Keratinocyte (primary cell): ENCODE measurements around the gene EBF3. TPM values are rescaled to one million over a fixed set of nuclear protein-coding genes. Genes with fewer than 3 reads are reported as not detected.

Source experiments
- DNase-seq: peaks from one replicate; pipeline ENCODE4 v3.0.0-alpha.2; 2011; ENCODE audit warnings: low read depth, missing footprints, low spot score
- FAIRE-seq: peaks from 2 replicates; lab custom pipeline; 2011; peaks lifted over from hg19 to GRCh38; lab: Jason Lieb, UNC
- H2AFZ ChIP-seq: 2 replicates; pipeline ENCODE4 v1.6.0; 2012; ENCODE audit warnings: low read length, control low read depth, inconsistent platforms; ENCODE audit not compliant: control insufficient read depth
- H3K27ac ChIP-seq: 2 replicates; pipeline ENCODE4 v1.5.1; 2011; ENCODE audit warnings: low read length; ENCODE audit not compliant: control insufficient read depth, insufficient read depth
- H3K27me3 ChIP-seq: 3 replicates; pipeline ENCODE4 v1.6.0; 2011; ENCODE audit warnings: low read length; ENCODE audit not compliant: control insufficient read depth, insufficient read depth; ENCODE audit errors: extremely low read depth
- H3K36me3 ChIP-seq, 2 experiments: 2 replicates in 1 of 2; 3 replicates in 1 of 2; pipeline ENCODE4 v1.5.1; 2011; ENCODE audit warnings: low read length in 2 of 2, mild to moderate bottlenecking in 1 of 2; ENCODE audit not compliant: control insufficient read depth in 2 of 2, insufficient read depth in 2 of 2; ENCODE audit errors: extremely low read depth in 1 of 2
- H3K4me1 ChIP-seq: 3 replicates; pipeline ENCODE4 v1.5.1; 2011; ENCODE audit warnings: low read length; ENCODE audit not compliant: control insufficient read depth, insufficient read depth; ENCODE audit errors: extremely low read depth
- H3K4me2 ChIP-seq: 3 replicates; pipeline ENCODE4 v1.6.0; 2011; ENCODE audit warnings: low read depth, low read length; ENCODE audit not compliant: control insufficient read depth, insufficient read depth; ENCODE audit errors: extremely low read depth
- H3K4me3 ChIP-seq, 3 experiments: fragments of 200-600 bp in 1 of 3; sonication (generic) in 1 of 3; 2 replicates in 2 of 3; 3 replicates in 1 of 3; pipeline ENCODE4 v1.5.1; 2011 to 2016; ENCODE audit warnings: low read length in 3 of 3, mild to moderate bottlenecking in 3 of 3, control low read depth in 2 of 3, inconsistent platforms in 1 of 3, low read depth in 1 of 3, mixed read lengths in 1 of 3, mixed run types in 1 of 3, moderate library complexity in 1 of 3; ENCODE audit not compliant: control insufficient read depth in 2 of 3, insufficient read depth in 2 of 3; ENCODE audit errors: extremely low read depth in 1 of 3
- H3K79me2 ChIP-seq: 2 replicates; pipeline ENCODE4 v1.6.0; 2012; ENCODE audit warnings: low read length; ENCODE audit not compliant: control insufficient read depth, insufficient read depth
- H3K9ac ChIP-seq: 3 replicates; pipeline ENCODE4 v1.6.0; 2011; ENCODE audit warnings: low read length; ENCODE audit not compliant: control insufficient read depth, insufficient read depth; ENCODE audit errors: extremely low read depth
- H3K9me1 ChIP-seq: 3 replicates; pipeline ENCODE4 v1.6.0; 2011; ENCODE audit warnings: low read length; ENCODE audit not compliant: control insufficient read depth, insufficient read depth; ENCODE audit errors: extremely low read depth
- H3K9me3 ChIP-seq: 2 replicates; pipeline ENCODE4 v1.5.1; 2012; ENCODE audit warnings: low read depth, low read length; ENCODE audit not compliant: control insufficient read depth
- H4K20me1 ChIP-seq: 3 replicates; pipeline ENCODE4 v1.6.0; 2011; ENCODE audit warnings: low read length; ENCODE audit not compliant: control insufficient read depth, insufficient read depth; ENCODE audit errors: extremely low read depth
- CTCF ChIP-seq, 3 experiments: IDR thresholded peaks in 1 of 3; conservative IDR thresholded peaks in 1 of 3; optimal IDR thresholded peaks in 1 of 3; 2 replicates in 2 of 3; 3 replicates in 1 of 3; pipeline versions ENCODE3 to v1.5.1; 2011; ENCODE audit warnings: low read length in 3 of 3, mild to moderate bottlenecking in 3 of 3, moderate library complexity in 2 of 3, control low read depth in 1 of 3, inconsistent platforms in 1 of 3; ENCODE audit not compliant: insufficient read depth in 2 of 3; ENCODE audit errors: extremely low read depth in 1 of 3
- EZH2 ChIP-seq: IDR thresholded peaks from one replicate; pipeline ENCODE4 v1.6.1; 2012; ENCODE audit warnings: inconsistent platforms, mild to moderate bottlenecking, low read length, moderate library complexity
- dilution Hi-C: fragments of 300-500 bp; cut with MboI; formaldehyde crosslinking; loops from one replicate; pipeline ENCODE4 v1.7.0; 2020; ENCODE audit warnings: low sequenced_read_pairs; ENCODE audit not compliant: extremely low pct_ligation_motif_present
- polyA plus RNA-seq, 5 experiments: library from polyadenylated mRNA; depleted of rRNA in 3 of 5; stranded (reverse) in 3 of 5; stranded (forward) in 1 of 5; unstranded in 1 of 5; fragments of >200 nt; gene quantifications; 1 replicate in 1 of 5; 2 replicates in 3 of 5; 3 replicates in 1 of 5; pipeline versions ENCODE4 v1.2.1 to v1.2.3, GENCODE V29; 2011 to 2012; ENCODE audit warnings: missing spikeins in 2 of 5, low read depth in 1 of 5, low replicate concordance in 1 of 5

Gene EBF3
- polyA plus RNA-seq, 1 donor (not counting 4 experiments of a cell fraction or from before 2014, with no cell fraction given) = not detected

- peaks cover 3% of the 10 kb centered on the region for H3K9me3 ChIP-seq
- H3K27me3 ChIP-seq = no peaks in the 10 kb centered on the region
- H3K36me3 ChIP-seq = no peaks in the 10 kb centered on the region
- no peaks in the 10 kb centered on the region for H3K9me1 ChIP-seq
- no peaks in the 10 kb centered on the region for H3K79me2 ChIP-seq
- dilution Hi-C loops = no loop called here
- DNase-seq (no peak), FAIRE-seq (no peak)
- TF ChIP-seq CTCF (optimal IDR thresholded peaks at IDR 0.05 in 1 of 3, IDR thresholded peaks at IDR 0.05 in 1 of 3, conservative IDR thresholded peaks at IDR 0.05 in 1 of 3; ENCODE audit: extremely low read depth in 1 of 3, insufficient read depth in 2 of 3, low read length in 3 of 3) (no peak), EZH2 (no peak)
- H3K4me2 ChIP-seq = no peak overlapping the region
- no peak overlapping the region for H3K4me3 ChIP-seq
- H2AFZ ChIP-seq = no peak overlapping the region
- H3K27ac ChIP-seq = no peak overlapping the region
- H3K4me1 ChIP-seq = no peaks in the 10 kb centered on the region
- no peaks in the 10 kb centered on the region for H4K20me1 ChIP-seq
- H3K9ac ChIP-seq = no peak overlapping the region
These were observed 81.6 kb downstream of the EBF3 start for GRCh38 chr10:129882291-129883010.

- TF ChIP-seq EZH2 (no peak), CTCF (optimal IDR thresholded peaks at IDR 0.05 in 1 of 3, IDR thresholded peaks at IDR 0.05 in 1 of 3, conservative IDR thresholded peaks at IDR 0.05 in 1 of 3; ENCODE audit: extremely low read depth in 1 of 3, insufficient read depth in 2 of 3, low read length in 3 of 3) (no peak)
- Histone ChIP-seq H3K27me3 (no peaks in the 10 kb centered on the region), H3K4me2 (no peak overlapping the region), H3K4me3 (no peak overlapping the region), H3K79me2 (no peaks in the 10 kb centered on the region), H3K4me1 (no peaks in the 10 kb centered on the region), H2AFZ (no peak overlapping the region), H3K9me1 (no peaks in the 10 kb centered on the region), H4K20me1 (no peaks in the 10 kb centered on the region), H3K27ac (no peak overlapping the region), H3K36me3 (no peaks in the 10 kb centered on the region), H3K9ac (no peak overlapping the region), H3K9me3 (peaks cover 3% of the 10 kb centered on the region)
- FAIRE-seq = no peak
- dilution Hi-C loops = no loop called here
- no peak for DNase-seq
These were observed 82.4 kb downstream of the EBF3 start for GRCh38 chr10:129881641-129882040.
